Tongue (tissue), 2 donors: ENCODE data around the gene CUX1. TPM values are rescaled to one million over a fixed set of nuclear protein-coding genes. Genes with fewer than 3 reads are reported as not detected.
A peak's percentile ranks its signal among the peaks of the same experiment; 100 is the strongest.

Source experiments
- DNase-seq: peaks from one replicate; pipeline ENCODE4 v3.0.0-alpha.2; 2015
- total RNA-seq: library from RNA; depleted of rRNA; stranded (reverse); fragments of >200 nt; gene quantifications from one replicate; pipeline ENCODE4 v1.2.3, GENCODE V29; 2014

CUX1 gene
- total RNA-seq, 1 donor from 2014 or later, result 123 TPM

DNA sequence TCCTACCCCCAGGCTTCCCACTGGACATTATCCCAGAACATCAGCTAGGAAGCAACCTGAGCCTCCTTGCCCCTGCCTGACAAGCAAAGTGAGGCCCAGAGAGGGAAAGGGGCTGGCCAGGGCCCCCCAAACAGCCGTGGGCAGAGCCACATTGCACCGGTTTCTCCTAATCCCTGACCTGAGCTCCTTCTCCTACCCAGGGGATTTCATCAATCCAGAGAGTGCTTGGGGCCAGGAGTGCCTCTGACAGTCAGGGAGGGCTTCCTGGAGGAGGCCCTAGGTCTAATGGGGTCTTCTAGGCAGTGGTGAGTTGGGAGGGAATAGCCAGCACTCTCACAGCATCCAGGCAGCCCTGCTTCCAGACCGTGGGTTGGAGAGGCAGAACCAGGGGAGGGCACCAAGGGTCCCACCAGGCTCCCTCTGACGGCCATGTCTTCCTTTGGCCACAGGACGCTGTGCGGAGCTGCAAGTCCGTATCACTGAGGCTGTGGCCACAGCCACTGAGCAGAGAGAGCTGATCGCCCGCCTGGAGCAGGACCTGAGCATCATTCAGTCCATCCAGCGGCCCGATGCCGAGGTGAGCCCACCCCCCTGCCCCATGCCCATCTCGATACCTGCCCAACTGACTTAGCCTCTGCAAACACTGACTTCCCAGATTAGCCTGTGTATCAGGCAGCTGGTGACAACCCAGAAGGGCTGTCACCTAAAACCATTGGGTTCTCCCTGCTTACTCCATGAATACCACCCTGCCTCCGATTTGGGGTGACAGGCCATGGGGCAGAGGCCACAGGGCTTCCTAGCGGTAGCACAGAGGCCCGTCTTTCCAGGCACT, 455.7 kb downstream of the CUX1 start:
- DNase-seq, result no peak

DNA sequence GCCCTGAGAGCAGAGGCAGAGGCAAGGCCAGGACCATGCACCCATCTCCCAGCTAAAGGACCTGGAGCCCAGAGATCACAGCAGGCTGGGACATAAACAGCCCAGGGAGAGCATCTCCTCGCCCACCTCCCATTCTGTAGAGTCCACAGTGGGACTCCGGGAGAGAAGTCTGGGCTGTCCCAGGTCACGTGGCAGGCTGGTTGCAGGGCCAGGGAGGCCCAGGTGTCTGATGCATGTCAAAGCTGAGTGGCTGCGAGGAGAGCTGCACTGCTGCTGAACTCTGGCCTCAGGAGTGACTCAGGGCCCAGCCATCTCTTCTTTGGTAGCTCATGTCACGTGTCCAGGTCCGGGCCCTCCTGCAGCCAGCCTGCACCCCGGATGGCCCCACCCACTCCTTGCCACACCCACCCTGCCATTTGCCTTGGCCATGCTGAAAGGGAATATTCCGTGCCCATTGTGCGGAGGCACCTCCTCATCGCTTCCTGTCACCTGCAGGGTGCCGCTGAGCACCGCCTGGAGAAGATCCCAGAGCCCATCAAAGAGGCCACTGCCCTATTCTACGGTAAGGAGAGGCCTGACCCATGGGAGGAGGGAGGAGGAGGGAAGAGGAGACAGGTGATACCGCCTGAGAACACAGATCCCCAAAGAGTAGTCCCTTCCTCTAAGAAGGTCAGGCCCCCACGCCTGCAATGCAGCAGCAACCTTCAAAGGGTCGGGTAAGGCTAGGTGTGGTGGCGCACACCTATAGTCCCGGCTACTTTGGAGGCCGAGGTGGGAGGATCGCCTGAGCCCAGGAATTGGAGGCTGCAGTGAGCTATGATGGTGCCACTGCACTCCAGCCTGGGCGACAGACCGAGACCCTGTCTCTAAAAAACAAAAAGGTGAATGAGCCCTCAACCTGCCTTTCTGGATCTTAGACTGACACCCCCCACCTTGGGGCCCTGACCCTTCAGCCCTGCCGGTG, 456.6 kb downstream of the CUX1 start:
- no peak for DNase-seq

DNA sequence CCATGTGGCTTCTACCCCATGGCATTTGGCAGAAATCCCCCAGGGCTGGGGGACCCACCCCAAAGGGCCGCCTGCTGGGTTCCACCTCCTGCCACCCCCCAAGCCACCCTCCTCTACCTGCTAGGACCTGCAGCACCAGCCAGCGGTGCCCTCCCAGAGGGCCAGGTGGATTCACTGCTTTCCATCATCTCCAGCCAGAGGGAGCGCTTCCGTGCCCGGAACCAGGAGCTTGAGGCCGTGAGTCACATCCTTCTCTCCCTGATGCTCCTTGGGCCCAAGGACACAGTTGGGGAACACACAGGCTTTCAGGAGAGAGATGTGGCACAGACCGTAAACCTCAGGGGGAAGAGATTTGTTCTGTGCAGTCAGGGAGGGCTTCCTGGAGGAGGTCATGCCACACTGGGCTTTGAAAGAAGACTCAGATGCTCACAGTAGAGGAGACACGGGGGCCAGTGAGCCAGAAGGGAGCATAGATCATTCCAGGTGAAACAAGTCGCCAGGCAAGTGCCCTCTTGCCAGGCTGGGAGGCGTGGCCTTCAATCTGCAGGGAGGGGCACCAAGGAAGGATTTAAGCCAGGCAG, 457.8 kb downstream of the CUX1 start:
- no peak for DNase-seq

DNA sequence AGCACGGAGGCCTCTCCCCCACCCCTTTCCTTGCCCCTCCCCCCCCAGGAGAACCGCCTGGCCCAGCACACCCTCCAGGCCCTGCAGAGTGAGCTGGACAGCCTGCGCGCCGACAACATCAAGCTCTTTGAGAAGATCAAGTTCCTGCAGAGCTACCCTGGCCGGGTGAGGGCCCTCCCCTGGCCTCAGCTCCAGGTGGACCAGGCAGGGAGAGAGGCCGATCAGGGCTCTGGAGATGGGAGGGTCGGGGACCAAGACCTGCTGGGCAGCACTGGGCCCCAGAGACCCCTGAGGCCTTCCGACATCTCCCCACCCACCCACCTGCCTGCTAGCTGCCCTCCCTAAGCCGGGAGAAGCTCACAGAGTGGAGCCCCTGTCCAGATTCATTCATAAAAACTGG, 460.5 kb downstream of the CUX1 start:
- no peak for DNase-seq

DNA sequence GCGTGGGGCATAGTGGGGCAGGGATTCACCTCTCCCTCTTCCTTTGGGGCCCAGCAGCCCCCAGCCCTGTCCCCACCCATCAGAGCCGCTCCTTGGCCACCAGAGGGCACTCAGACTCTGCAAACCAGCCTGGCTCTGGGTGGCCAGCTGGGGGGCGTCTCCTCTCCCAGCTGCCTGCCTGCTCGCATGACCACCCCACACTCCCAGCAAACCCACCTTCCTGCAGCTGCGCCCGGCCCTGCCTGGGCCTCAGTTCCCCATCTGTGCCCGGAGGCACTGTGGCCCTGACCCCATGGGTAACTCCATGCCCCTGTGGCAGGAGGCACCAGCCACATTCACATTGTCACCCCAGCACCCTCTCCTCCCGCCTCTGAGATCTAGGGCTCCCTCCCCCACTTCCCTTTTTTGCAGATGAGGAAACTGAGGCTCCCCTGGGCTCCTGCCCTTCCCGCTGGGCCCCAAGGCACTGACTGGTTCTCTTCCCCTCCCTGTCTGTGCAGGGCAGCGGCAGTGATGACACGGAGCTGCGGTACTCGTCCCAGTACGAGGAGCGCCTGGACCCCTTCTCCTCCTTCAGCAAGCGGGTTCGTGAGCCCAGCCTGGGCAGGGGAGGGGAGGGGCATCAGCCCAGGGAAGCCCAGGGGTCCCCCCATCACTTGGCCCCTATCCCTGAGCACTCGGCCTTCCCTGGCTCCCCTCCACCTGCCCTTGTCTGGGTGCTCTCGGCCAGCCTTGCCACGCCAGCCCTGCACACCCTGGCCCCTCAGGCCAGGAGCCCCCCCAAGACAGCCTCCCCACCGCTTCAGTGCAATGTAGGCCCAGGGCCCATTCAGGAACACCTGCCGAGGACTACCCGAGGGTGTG, 462.3 kb downstream of the CUX1 start:
- peak; percentile 90 for DNase-seq

DNA sequence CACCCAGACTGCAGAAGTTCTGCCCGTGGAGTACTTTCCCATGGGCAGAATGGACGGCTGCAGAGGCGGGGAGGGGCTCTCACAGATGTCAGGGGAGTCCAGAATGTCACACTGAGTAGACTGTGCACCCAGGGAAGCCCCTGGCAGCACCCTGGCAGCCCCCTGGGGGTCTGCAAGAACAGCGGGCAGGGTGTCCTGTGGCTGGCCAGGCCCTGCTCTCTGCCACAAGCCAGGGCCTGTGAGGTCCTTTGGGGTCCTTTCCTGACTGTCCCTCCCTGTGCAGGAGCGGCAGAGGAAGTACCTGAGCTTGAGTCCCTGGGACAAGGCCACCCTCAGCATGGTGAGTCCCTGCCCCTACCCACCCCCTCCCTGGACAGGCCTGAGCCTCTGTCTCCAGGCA, 463.1 kb downstream of the CUX1 start:
- DNase-seq, result no peak

DNA sequence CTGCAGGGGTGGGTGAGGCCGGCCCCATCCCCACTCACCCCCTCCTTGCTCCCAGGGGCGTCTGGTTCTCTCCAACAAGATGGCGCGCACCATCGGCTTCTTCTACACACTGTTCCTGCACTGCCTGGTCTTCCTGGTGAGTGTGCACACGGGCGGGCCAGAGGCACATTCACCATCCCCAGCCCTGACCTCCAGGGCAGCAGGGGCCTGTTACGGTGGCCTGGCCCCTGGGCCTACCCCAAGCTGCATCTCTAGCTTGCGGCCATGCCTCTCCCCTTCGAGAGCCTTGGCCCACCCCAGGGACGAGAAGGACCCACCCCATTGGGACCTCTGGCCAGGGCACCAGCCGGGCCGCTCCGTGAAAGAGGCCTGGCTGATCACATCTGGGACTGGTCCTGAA, 464.4 kb downstream of the CUX1 start:
- no peak for DNase-seq

DNA sequence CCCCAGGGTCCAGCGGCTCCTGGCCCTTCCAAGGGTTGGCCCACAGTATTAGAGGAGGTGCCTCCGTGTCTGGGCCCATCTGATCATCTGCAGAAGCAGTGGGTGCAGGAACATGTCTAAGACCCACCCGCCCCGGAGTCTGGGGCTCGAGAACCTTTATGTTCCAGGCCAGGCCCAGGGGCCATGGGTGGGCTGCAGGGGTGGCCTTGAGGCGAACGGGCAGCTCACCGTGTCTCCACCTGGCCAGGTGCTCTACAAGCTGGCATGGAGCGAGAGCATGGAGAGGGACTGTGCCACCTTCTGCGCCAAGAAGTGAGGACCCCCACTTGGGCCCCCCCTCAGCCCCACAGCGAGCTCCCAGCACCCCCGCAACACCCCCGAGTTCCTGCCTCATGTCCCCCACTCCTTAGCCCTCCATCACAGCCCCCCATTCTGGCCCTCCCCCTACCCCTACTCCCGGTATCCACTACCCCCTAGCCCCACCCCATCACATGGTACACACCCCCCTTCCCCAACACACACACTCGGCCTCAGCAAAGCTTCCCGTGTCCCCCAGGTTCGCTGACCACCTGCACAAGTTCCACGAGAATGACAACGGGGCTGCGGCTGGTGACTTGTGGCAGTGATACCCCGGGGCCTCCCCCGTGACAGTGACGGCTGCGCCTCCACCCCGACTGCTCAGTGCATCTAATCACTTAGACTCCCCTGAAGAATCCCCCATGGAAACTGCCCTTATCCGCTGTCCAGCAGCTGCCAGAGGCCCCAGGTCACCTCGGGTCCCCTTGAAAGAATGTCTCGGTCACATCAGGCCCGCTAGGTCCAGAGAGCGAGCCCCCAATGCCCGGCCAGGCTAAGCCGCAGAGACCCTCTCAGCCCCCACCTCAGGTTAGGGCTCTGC, 465.3 kb downstream of the CUX1 start:
- DNase-seq, result no peak

DNA sequence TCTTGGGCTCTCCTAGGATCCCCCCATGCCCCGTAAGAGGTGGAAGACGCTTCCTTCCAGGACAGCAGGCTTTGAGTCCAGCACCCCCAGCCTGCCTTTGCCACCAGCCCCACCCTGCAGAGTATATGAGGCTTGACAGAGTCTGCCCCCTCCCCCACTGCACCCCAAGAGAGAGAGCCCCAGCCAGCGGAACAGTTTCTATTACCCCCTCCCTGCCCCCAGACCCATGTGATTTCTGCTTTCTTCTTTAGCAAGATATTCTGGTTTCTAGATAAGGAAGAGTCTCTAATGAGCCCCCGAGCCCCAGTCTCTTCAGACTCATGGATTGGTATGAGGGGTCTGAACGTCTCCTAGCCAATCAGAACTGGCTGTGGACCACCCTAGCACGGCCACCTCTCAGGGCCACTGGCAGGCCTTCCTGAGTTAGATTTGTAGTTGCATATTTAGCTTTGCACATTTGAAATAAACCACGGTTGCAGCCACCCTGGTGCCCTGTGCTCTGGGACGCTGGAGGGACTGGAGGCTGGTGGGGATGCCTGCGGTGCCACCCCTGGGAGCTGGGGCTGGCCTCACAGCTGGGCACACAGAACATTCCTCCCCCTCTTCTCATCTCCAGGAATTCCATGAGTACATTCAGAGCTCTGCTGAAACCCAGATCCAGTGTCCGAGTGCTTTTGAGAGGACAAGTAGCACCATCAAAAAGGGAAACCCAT, 466.2 kb downstream of the CUX1 start:
- no peak for DNase-seq

DNA sequence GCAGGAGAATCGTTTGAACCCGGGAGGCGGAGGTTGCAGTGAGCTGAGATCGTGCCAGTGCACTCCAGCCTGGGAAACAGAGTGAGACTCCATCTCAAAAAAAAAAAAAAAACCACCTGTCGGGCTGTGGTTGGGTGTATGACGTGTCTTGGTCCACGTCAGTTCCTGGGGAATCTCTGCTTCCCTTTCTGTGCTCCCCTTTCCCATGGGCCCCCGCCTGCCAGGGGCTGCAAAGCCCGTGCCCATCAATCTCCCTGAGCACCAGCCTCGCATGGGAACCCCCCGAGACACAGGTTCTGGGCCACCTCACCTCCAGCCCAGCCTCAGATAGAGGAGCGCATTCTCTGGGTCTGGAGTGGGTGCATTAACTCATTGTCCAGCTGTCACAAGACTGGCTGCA, 467.0 kb downstream of the CUX1 start:
- DNase-seq, result no peak

DNA sequence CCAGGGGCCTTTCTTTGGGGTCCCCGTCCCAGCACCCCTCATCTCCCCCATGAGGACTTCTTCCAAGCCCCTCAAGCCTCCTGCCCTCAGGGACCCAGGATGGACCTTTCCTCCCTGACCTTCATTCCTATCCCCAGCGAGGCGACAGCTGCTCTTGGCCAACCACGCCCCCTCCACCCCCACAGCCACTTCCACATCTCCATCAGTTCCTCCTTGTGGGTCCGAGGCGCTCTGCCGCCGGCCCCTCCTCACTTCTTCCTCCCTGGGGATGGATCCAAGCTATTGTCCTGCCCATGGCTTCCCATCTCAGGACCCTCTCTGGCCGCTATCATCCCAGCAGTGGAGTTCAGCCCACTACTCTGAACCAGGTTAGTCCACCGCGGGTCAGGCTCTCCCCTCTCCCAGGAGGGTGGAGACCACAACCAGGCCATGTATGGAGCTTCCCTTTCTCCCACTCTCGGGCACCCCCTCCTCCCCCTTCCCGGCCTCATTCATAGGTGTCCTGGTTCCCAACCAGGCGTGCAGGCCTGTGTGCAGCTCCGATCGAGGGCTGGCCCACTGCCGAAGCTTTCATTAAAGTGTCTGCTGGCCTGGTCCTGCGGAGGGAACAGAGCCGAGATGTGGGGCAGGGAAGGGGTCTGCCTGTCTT, 467.6 kb downstream of the CUX1 start:
- no peak for DNase-seq

DNA sequence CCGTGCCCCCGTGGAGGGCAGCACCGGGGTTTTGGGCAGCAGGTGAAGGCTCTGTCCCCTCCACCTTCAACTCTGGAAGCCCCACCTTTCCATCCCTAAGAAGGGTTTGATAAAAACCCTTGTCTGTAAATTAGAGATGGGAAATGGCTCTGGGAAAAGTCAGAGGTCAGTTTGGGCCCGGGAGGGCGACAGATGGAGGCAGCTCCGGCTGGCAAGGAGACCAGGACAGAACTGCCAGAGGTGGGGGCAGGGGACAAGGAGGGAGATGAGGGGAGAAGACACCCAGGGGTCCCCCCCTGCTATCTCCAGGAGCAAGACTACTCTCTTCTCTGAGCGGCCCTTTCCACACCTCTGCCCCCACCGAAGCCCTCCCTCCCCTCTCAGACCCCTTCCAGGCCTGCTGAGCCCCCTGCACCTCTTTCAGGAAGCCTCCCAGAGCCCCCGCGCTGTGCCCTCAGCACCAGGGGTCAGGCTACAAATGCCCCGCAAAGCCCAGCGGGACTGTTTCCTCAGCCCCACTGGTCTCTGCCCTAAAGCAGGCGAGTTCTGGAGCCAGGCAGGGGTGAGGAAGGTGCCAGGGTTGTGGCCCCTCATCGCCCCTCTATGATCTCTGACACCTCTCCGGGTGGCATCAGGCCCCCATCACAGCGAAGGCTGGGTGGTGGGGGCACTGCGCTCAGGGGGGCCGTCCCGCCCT, 468.3 kb downstream of the CUX1 start:
- DNase-seq, result no peak

DNA sequence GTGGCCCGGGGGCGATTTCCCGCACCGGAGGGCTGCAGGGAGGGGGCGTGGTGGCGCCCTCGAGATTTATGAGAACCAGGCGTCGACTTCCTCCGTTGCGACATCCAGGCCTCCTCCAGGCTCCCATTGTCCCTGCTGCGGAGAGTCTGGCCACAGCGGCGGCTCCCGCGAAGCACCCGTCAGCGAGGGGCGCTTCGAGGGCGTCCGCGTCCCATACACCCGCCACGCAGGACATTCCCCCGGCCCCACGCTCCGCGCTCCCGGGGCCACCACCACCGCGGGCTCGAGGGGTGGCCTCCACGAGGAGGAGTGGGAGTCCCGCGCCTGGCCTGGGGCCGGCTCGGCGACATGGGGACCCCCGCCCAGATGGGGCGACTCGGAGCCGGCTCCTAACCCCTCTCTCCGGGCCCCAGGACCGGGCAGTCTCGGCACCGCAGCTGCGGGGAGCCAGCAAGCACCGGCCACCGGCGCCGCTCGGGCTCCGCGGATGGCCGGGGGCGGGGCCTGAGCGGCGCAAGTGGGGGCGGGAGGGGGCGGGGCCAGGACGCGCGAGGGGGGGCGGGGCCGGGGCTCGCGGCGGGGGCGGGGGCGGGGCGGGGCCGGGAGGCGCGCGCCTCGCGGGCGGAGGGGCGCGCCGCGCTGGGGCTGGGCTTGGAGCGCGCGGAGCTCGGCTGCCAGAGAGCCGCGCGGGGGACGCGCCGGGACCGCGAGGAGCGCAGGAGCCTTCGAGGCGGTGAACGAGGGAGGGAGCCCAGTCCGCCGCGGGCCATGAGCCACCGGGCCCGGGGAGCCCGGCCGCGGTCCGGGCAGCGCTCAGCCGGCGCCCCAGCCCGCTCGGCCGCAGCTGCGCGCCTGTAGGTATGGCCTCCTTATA, 469.0 kb downstream of the CUX1 start, which contains the start of gene SH2B2:
SH2B2 (plus strand) TSS at position 632 of the 874 bp plus-strand sequence. CDS start 13,683 bp downstream, outside the sequence.
- peak; percentile 76 for DNase-seq

DNA sequence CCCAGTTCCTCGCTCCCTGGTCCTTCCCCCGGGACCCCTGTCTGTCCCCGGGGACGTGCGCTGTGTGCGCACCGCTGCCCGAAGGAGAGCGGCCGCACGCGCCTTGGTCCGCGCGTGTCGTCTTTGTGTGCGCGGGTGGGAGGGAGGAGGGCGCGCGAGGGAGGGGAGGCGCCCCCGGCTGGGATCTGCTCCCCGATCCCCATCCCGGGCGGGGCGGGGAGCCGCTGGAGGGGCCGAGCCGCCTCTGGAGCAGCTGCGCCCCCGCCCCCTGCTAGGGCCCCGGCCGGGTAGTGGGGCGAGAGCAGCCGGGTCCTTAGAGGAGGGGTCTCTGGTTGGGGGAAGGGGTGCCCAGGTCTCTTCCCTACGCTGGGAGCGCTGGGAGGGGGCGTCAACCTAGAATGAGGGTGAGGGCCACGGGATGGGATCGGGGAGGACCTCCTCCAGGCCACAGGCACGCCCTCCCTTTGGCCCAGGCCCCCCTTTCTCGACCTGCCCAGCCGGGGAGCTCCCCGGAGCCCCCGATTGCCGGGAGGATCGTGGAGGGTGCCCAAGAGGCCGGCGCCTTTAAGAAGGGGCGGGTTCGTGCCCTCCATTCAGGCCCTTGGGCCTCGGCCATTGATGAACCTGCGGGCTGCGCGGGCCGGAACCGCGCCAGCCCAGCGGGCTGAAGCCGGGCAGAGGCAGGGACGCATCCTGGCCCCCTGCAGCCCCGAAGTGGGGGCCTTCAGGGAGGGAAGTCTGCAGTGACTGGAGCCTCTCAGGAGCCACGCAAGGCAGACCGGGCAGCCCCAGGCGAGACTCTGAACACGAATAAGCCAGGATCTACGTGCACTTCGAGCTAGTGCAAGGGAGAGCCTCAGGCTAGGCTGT, 469.9 kb downstream of the CUX1 start:
- no peak for DNase-seq

DNA sequence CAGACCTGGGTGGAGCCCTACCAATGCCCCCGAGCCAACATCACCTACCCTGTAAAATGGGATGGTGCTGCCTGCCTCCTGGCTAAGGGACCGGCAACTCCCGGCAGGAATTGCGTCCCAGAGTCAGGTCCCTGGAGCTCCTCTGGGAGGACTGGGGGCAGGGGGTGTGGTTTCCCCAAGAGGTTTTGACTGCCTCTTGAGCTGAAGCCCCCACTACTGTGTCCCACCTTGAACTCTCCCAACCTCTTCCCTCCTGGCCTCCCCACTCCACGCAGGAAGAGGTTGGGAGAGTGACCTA, 470.5 kb downstream of the CUX1 start:
- DNase-seq, result no peak

DNA sequence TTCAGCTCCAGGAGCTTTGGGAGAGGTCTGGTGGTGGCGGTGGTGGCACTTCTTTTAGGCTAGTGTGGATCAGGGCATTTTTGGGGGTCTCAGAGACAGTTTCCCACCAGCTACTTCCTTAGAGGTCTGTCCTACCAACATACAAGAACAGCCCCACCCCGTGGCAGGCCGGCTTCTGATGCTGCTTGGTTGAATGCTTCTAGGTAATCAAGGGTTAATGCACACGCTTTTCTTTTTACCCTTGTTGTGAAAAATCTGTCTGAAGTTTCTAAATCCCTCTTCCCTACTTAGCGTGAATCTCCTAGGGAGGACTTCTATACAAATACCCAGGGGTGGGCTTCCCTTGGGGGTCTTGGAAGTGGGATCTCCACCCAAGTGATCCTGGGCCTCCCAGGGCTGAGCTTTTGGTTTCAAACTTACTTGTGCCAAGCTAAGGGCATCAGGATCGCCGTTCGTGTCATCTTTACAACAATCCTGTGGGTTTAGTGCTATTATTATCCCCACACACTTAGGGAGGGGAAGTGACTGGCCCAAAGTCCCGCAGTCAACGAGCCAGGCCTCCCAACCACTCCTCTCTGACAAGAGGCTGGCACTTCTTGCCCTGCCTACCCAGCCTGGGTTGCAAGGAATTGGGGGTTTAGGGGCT, 471.0 kb downstream of the CUX1 start:
- DNase-seq, result no peak
